Vagina (tissue), 2 donors: ENCODE measurements around the gene KLHL29. TPM values are rescaled to one million over a fixed set of nuclear protein-coding genes. Genes with fewer than 3 reads are reported as not detected.

ENCODE experiments used
- DNase-seq, 2 donors: peaks; one replicate each; pipeline ENCODE4 v3.0.0-alpha.2; 2017; ENCODE audit errors: extremely low spot score in 2 of 2
- H3K27ac ChIP-seq: fragments of 200-600 bp; sonication (generic); one replicate; pipeline ENCODE4 v1.5.1; 2019
- H3K27me3 ChIP-seq: fragments of 200-600 bp; sonication (generic); one replicate; pipeline ENCODE4 v1.5.1; 2019
- H3K36me3 ChIP-seq, 2 donors: fragments of 200-600 bp; sonication (generic); one replicate each; pipeline ENCODE4 v1.5.1; 2017 to 2019
- H3K4me1 ChIP-seq: fragments of 200-600 bp; sonication (generic); one replicate; pipeline ENCODE4 v1.5.1; 2019
- H3K4me3 ChIP-seq, 2 donors: fragments of 200-600 bp; sonication (generic); 1 replicate in 1 of 2; 2 replicates in 1 of 2; pipeline ENCODE4 v1.5.1; 2016 to 2019
- H3K9me3 ChIP-seq: fragments of 200-600 bp; sonication (generic); one replicate; pipeline ENCODE4 v1.5.1; 2019
- CTCF ChIP-seq, 3 experiments: fragments of 450-650 bp in 2 of 3; fragments of 200-600 bp in 1 of 3; sonication (generic) in 1 of 3; IDR thresholded peaks; one replicate each; pipeline ENCODE4 v1.5.1; 2017 to 2019; ENCODE audit warnings: antibody characterized with exemption in 3 of 3, mild to moderate bottlenecking in 2 of 3, moderate library complexity in 2 of 3
- POLR2A ChIP-seq, 2 donors: fragments of 450-650 bp; IDR thresholded peaks; one replicate each; pipeline ENCODE4 v1.6.1; 2017; ENCODE audit warnings: antibody characterized with exemption in 2 of 2, mild to moderate bottlenecking in 2 of 2, moderate library complexity in 2 of 2
- POLR2AphosphoS5 ChIP-seq, 2 donors: sonication (generic); formaldehyde crosslinking; IDR thresholded peaks; one replicate each; pipeline ENCODE4 v1.9.0; 2017; ENCODE audit warnings: antibody characterized with exemption in 2 of 2, mild to moderate bottlenecking in 2 of 2, low read depth in 1 of 2; ENCODE audit not compliant: insufficient read depth in 1 of 2
- intact Hi-C: fragments of 100-400 bp; cut with DNase I; formaldehyde crosslinking; loops from one replicate; pipeline ENCODE4 v1.15.1; 2023
- total RNA-seq: library from RNA; depleted of rRNA; stranded (reverse); fragments of >200 nt; gene quantifications from one replicate; pipeline ENCODE4 v1.2.3, GENCODE V29; 2016

The KLHL29 gene
- total RNA-seq, 1 donor from 2014 or later: 19.4 TPM

GRCh38 chr2:23653326-23653725 is 268.3 kb downstream of the KLHL29 start:
- Histone ChIP-seq H3K36me3 (no peaks in the 10 kb centered on the region), H3K27me3 (no peaks in the 10 kb centered on the region), H3K9me3 (no peaks in the 10 kb centered on the region), H3K4me1 (no peaks in the 10 kb centered on the region), H3K27ac (no peak overlapping the region), H3K4me3 (no peak overlapping the region)
- DNase-seq: no peak
- TF ChIP-seq POLR2A (IDR thresholded peaks at IDR 0.05) (no peak), CTCF (IDR thresholded peaks at IDR 0.05) (no peak), POLR2AphosphoS5 (IDR thresholded peaks at IDR 0.05; ENCODE audit: insufficient read depth in 1 of 2, low read depth in 1 of 2) (no peak)
- intact Hi-C loops: no loop called here

- H3K9me3 ChIP-seq: no peaks in the 10 kb centered on the region
- H3K4me3 ChIP-seq: no peak overlapping the region
- intact Hi-C loops: no loop called here
- no peak for DNase-seq
- no peak overlapping the region for H3K27ac ChIP-seq
- no peaks in the 10 kb centered on the region for H3K27me3 ChIP-seq
- H3K4me1 ChIP-seq: no peaks in the 10 kb centered on the region
- no peaks in the 10 kb centered on the region for H3K36me3 ChIP-seq
- TF ChIP-seq POLR2A (IDR thresholded peaks at IDR 0.05) (no peak), POLR2AphosphoS5 (IDR thresholded peaks at IDR 0.05; ENCODE audit: insufficient read depth in 1 of 2, low read depth in 1 of 2) (no peak), CTCF (IDR thresholded peaks at IDR 0.05) (no peak)
Observed at GRCh38 chr2:23654756-23655155, 269.8 kb downstream of the KLHL29 start.

- no peak for DNase-seq
- intact Hi-C loops: no loop called here
- Histone ChIP-seq H3K9me3 (no peaks in the 10 kb centered on the region), H3K4me1 (no peaks in the 10 kb centered on the region), H3K27ac (no peak overlapping the region), H3K4me3 (no peak overlapping the region), H3K36me3 (no peaks in the 10 kb centered on the region), H3K27me3 (no peaks in the 10 kb centered on the region)
- no peak for TF ChIP-seq CTCF (IDR thresholded peaks at IDR 0.05)
- no peak for TF ChIP-seq POLR2A (IDR thresholded peaks at IDR 0.05)
- no peak for TF ChIP-seq POLR2AphosphoS5 (IDR thresholded peaks at IDR 0.05; ENCODE audit: insufficient read depth in 1 of 2, low read depth in 1 of 2)
Observed at GRCh38 chr2:23655934-23656596, 271.1 kb downstream of the KLHL29 start.

- no peak for DNase-seq
- no peaks in the 10 kb centered on the region for H3K9me3 ChIP-seq
- no peaks in the 10 kb centered on the region for H3K4me1 ChIP-seq
- H3K36me3 ChIP-seq: no peaks in the 10 kb centered on the region
- no peaks in the 10 kb centered on the region for H3K27me3 ChIP-seq
- TF ChIP-seq CTCF (IDR thresholded peaks at IDR 0.05): no peak
- no peak for TF ChIP-seq POLR2A (IDR thresholded peaks at IDR 0.05)
- TF ChIP-seq POLR2AphosphoS5 (IDR thresholded peaks at IDR 0.05; ENCODE audit: insufficient read depth in 1 of 2, low read depth in 1 of 2): no peak
- H3K4me3 ChIP-seq: no peak overlapping the region
- intact Hi-C loops: no loop called here
- no peak overlapping the region for H3K27ac ChIP-seq
Observed at GRCh38 chr2:23656597-23656973, 271.6 kb downstream of the KLHL29 start.

GRCh38 chr2:23657371-23657770 is 272.4 kb downstream of the KLHL29 start:
- DNase-seq: no peak
- Histone ChIP-seq H3K36me3 (no peaks in the 10 kb centered on the region), H3K4me1 (no peaks in the 10 kb centered on the region), H3K4me3 (no peak overlapping the region), H3K27me3 (no peaks in the 10 kb centered on the region), H3K27ac (no peak overlapping the region), H3K9me3 (no peaks in the 10 kb centered on the region)
- TF ChIP-seq POLR2A (IDR thresholded peaks at IDR 0.05): no peak
- no peak for TF ChIP-seq POLR2AphosphoS5 (IDR thresholded peaks at IDR 0.05; ENCODE audit: insufficient read depth in 1 of 2, low read depth in 1 of 2)
- TF ChIP-seq CTCF (IDR thresholded peaks at IDR 0.05): no peak
- intact Hi-C loops: no loop called here
